ENCODE results near the gene TRMT2A.

The TRMT2A gene

DNA sequence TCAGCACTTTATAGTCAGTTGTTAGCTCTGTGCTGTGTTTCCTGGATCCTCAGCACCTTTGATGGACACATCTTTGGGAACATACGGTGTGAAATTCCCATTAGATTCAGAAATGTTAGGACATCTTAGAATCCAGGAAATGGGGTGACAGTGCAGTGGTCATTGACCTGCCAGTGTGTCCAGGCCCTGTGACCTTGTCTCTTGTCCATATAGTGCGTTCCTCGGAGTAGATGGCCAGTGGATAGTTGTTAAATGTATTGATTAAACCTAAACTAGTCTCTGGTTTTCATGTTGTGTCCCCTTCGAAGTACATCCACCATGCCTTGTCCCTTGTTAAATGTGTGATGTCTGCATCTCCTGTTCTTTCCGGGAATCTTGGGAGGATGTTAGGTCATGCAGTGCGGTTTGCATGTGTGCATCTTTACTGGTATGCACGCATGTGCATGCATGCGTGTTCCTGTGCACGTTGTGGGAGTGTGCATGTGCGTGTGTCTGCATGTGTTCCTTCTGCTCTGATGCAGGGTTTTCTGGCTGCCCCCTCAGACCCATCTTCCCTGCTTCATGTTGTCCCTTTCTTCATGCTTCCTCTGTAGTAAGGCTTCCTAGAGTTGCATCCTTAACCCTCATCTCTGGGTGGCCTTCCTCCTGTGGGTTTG is 33.0 kb downstream of the TRMT2A start:
- H3K4me3 ChIP-seq (ENCODE audit: low read depth, low read length) = no peak overlapping the region
- no peak for TF ChIP-seq CTCF (IDR thresholded peaks at IDR 0.05; ENCODE audit: low read depth, low read length, missing control alignments)
- DNase-seq (ENCODE audit: low read depth) = no peak

DNA sequence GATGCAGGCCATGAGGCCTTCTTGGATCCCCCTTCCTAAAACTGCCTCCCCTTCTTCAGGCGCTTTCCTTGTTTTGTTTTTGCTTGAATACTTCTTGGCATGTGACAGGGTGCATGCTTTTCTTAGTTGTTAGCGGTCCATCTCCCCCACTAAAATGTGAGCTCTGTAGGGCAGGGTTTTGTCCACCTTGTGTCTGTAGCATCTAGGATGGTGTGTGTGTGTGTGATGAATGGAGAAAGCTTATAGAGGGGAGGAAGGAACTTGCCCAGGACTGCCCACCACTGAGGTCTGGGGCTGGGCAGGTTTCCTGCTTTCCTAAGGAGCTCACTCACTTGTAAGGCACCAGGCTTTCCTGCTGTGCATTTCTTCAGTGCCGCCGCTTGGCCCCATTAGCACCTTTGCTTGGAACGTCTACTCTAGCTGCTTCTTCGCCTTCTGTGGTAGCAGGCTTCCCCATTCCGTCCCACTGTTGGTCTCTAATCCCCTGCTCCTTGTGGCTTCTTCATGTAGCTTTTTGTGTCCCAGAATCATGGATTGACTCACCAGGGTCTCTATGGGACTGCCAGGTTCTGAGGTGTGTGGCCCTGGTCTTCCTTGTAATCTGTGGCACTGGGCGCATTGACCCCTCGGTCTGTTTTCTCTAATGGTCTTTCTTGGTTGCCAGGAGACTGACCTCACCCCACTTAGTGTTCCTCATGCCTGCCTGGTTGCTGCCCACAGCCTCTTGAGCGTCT is 33.7 kb downstream of the TRMT2A start:
- DNase-seq (ENCODE audit: low read depth) = no peak
- no peak for TF ChIP-seq CTCF (IDR thresholded peaks at IDR 0.05; ENCODE audit: low read depth, low read length, missing control alignments)
- H3K4me3 ChIP-seq (ENCODE audit: low read depth, low read length) = no peak overlapping the region

GRCh38 chr22:20080776-20081654 is 36.0 kb downstream of the TRMT2A start:
- DNase-seq (ENCODE audit: low read depth) = no peak
- H3K4me3 ChIP-seq (ENCODE audit: low read depth, low read length) = peak overlapping the region; percentile 59
- no peak for TF ChIP-seq CTCF (IDR thresholded peaks at IDR 0.05; ENCODE audit: low read depth, low read length, missing control alignments)

DNA sequence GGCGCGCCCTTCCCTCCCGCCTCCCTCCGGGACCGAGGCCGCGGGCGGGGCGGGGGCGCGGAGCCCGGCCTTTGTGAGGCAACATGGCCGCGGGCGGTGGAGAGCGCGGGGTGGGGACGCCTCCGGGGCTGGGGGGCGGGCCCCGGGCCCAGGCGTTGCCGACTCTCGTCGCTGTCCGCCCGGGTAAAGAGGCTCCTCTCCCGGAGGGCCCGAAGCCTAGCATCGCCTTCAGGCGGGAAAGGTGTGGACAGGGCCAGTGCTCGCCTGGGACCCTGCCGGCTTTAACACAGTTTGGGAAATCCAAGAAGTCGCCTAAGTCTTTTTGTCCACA is 36.6 kb downstream of the TRMT2A start:
- H3K4me3 ChIP-seq (ENCODE audit: low read depth, low read length) = peak overlapping the region; percentile 59
- no peak for DNase-seq (ENCODE audit: low read depth)
- no peak for TF ChIP-seq CTCF (IDR thresholded peaks at IDR 0.05; ENCODE audit: low read depth, low read length, missing control alignments)

GRCh38 chr22:20079745-20080444 is 37.1 kb downstream of the TRMT2A start, which contains the start of gene DGCR8:
DGCR8 (plus strand) TSS chr22:20080241; CDS start chr22:20085964, 5,723 bp downstream.
- no peak for TF ChIP-seq CTCF (IDR thresholded peaks at IDR 0.05; ENCODE audit: low read depth, low read length, missing control alignments)
- peak within 1 kb of the TSS; percentile 59 for H3K4me3 ChIP-seq (ENCODE audit: low read depth, low read length)
- peak; percentile 34 for DNase-seq (ENCODE audit: low read depth)

GRCh38 chr22:20076627-20077172 is 40.3 kb downstream of the TRMT2A start:
- peak; percentile 1 for TF ChIP-seq CTCF (IDR thresholded peaks at IDR 0.05; ENCODE audit: low read depth, low read length, missing control alignments)
- DNase-seq (ENCODE audit: low read depth) = no peak
- H3K4me3 ChIP-seq (ENCODE audit: low read depth, low read length) = no peak overlapping the region

Measured in GM12864 (cell line).